H1 (cell line): Measurements from ENCODE around the gene BBS7. TPM values are rescaled to one million over a fixed set of nuclear protein-coding genes. Genes with fewer than 3 reads are reported as not detected.

Source experiments
- BACH1 ChIP-seq: IDR thresholded peaks from 2 replicates; pipeline ENCODE4 v1.6.1; 2012; ENCODE audit warnings: low read length, improper control_type of control experiment
- GTF2F1 ChIP-seq: IDR thresholded peaks from 2 replicates; pipeline ENCODE4 v1.6.1; 2012; ENCODE audit warnings: low read depth, low read length, improper control_type of control experiment, borderline replicate concordance
- MAFK ChIP-seq: IDR thresholded peaks from 2 replicates; pipeline ENCODE4 v1.6.1; 2012; ENCODE audit warnings: low read depth, mild to moderate bottlenecking, improper control_type of control experiment, low read length
- POU5F1 ChIP-seq: IDR thresholded peaks from 2 replicates; pipeline ENCODE4 v1.6.1; 2011; ENCODE audit warnings: low read depth, mild to moderate bottlenecking, low read length, moderate library complexity
- SP2 ChIP-seq: IDR thresholded peaks from 2 replicates; pipeline ENCODE4 v1.6.1; 2012; ENCODE audit warnings: mild to moderate bottlenecking, low read length, inconsistent platforms
- YY1 ChIP-seq: IDR thresholded peaks from 2 replicates; pipeline ENCODE4 v1.6.1; 2011; ENCODE audit warnings: low read depth, mild to moderate bottlenecking, low read length
- polyA plus RNA-seq, 7 experiments: library from polyadenylated mRNA; depleted of rRNA in 3 of 7; stranded (reverse) in 5 of 7; unstranded in 2 of 7; fragments of >200 nt in 5 of 7; fragments of 200-250 nt in 2 of 7; gene quantifications; 1 replicate in 5 of 7; 2 replicates in 1 of 7; 4 replicates in 1 of 7; pipeline versions ENCODE4 v1.2.1 to v1.2.3, GENCODE V29; 2011 to 2013; ENCODE audit warnings: missing spikeins in 2 of 7, mixed read lengths in 2 of 7
- total RNA-seq: library from RNA; stranded (reverse); fragmentation: NEBNext Ultra II Directional; extraction: Animal tissue kit (Norgen Biotek cat#: 25700); gene quantifications from 2 replicates; pipeline ENCODE4 v1.2.1, GENCODE V29; 2021
- TF ChIP-seq, protein P1 (sequence below): IDR thresholded peaks from 2 replicates; pipeline ENCODE4 v1.6.1; 2012; ENCODE audit warnings: inconsistent platforms

The BBS7 gene
- total and polyA plus RNA-seq, 2 of the 8 experiments (the other 6 are each of a cell fraction or from before 2014, with no cell fraction given): 16.6 to 21.5 TPM

GRCh38 chr4:121778991-121779628 lies 91.2 kb downstream of the BBS7 start (continued):
- TF ChIP-seq GTF2F1: no peak
- no peak for TF ChIP-seq BACH1
- no peak for TF ChIP-seq POU5F1
- TF ChIP-seq, protein P1, sequence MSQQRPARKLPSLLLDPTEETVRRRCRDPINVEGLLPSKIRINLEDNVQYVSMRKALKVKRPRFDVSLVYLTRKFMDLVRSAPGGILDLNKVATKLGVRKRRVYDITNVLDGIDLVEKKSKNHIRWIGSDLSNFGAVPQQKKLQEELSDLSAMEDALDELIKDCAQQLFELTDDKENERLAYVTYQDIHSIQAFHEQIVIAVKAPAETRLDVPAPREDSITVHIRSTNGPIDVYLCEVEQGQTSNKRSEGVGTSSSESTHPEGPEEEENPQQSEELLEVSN: no peak
- TF ChIP-seq SP2: no peak
- no peak for TF ChIP-seq YY1
- TF ChIP-seq MAFK: no peak
- TF ChIP-seq, all 59 proteins: peak for 0
